GM23248 (cell line): ENCODE measurements around the gene NCR1.
"Not testable (repeated sequence)": the region's sequence is repeated elsewhere in the genome, so short reads cannot be mapped to it uniquely, and the experiment has no call there.

Experiments used
- EZH2 ChIP-seq: fragments of 200-600 bp; sonication (generic); IDR thresholded peaks from 2 replicates; pipeline ENCODE4 v1.6.1; 2018; ENCODE audit warnings: antibody characterized with exemption, mild to moderate bottlenecking; ENCODE audit not compliant: insufficient read depth, poor library complexity, severe bottlenecking
- EZH2phosphoT487 ChIP-seq: fragments of 200-600 bp; sonication (generic); IDR thresholded peaks from 2 replicates; pipeline ENCODE4 v1.6.1; 2018; ENCODE audit warnings: antibody characterized with exemption, moderate library complexity, mild to moderate bottlenecking, low read depth; ENCODE audit not compliant: insufficient read depth

DNA sequence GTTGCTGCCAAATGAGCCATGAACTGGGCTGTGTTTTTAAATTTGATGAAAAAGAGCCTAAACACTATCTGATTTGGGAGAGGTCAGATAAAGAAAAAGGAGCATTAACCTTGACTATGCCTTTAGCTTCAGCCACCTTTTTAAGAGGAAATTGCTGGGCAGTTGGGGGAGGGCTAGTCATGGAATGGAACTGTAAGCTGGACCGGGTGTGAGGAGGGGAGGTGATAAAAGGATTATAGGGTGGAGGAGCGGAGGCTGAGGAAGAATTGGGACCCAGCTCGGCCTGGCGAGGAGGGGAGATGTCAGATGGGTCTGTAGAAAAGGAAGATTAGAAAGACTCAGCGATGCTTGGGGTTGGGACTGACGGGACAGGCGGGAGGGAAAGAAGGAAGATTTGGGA, 7.3 kb upstream of the NCR1 start:
- TF ChIP-seq EZH2, EZH2phosphoT487: not testable (repeated sequence)
